HG03045 (cell line): ENCODE results near the gene DPYSL3.
A peak's percentile ranks its signal among the peaks of the same experiment; 100 is the strongest.

Experiments
- ATAC-seq: cut with Tn5 transposase; IDR thresholded peaks from one replicate; pipeline ENCODE4 v1.9.1; 2021; ENCODE audit warnings: mild to moderate bottlenecking, moderate library complexity; ENCODE audit not compliant: unreplicated experiment

Gene DPYSL3

DNA sequence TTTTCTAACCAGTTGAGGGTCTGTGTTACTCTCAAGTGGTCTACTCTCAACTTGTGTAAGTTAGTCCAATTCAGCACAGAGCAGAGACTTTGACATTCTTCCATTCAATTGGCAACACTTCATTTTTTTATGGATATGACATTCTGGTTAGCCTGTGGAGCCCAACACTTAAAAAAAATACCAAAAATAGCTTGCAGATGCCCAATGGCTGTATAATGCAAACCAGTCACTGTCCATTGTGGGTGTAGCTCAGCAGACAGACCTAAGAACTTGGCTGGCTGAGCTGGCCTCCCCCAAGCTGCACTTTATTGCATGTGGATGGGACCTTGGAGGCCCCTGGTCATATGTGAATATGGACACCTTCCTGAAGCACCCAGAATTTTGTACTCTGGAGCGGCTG lies 103.2 kb downstream of the DPYSL3 start:
- ATAC-seq, result no peak

- peak; percentile 26 for ATAC-seq
Measured at GRCh38 chr5:147404706-147405105, 105.2 kb downstream of the DPYSL3 start.

- peak; percentile 88 for ATAC-seq
Measured at GRCh38 chr5:147403651-147404640, 105.9 kb downstream of the DPYSL3 start.

- ATAC-seq, result no peak
Measured at GRCh38 chr5:147400881-147401280, 109.0 kb downstream of the DPYSL3 start.

DNA sequence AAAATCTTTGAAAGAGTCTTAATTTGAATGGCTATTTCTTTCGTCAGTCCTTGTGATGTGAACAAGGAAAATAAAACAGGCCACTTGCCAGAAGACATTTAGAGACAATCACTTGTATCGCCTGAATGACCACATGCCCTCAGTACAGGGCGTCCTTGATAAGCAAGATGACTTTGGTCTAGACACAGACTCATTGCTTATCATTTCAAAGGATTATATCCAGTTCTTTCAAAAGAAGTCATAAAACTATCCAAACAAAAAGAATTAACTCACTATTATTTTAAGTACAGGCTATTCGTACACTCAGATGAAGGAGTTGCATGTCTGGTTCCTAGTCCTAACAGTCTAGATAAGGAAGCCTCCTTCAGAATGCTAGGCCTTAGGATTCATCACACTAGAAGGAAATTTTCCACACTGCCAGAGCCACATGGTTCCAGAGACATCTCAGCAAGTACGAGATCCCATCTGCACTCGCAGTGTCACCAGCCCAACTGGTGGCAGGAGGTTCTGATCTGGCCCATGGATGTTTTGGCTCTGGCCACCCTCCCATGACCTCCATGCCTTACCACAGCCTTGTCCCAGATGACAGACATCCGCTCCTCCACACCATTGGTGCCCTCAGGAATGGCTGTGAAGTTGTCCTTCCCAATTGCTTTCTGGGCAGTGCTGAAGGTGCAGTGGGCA lies 109.6 kb downstream of the DPYSL3 start:
- no peak for ATAC-seq

DNA sequence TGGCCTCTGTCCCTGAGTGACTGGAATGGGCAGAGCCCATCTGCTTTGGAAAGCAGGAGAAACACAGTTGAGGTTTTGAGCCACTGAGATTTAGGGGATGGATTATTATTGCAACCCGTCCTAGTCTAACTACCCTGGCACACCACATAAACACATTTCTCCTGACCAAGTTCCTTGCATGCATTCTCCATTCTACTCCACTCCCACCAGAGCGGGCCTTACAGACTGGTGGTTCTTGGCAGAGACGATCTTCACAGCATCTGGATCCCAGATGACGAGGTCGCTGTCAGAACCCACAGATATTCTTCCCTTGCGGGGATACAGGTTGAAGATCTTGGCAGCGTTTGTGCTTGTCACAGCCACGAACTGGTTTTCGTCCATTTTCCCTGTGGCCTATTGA lies 111.0 kb downstream of the DPYSL3 start:
- ATAC-seq, result no peak

DNA sequence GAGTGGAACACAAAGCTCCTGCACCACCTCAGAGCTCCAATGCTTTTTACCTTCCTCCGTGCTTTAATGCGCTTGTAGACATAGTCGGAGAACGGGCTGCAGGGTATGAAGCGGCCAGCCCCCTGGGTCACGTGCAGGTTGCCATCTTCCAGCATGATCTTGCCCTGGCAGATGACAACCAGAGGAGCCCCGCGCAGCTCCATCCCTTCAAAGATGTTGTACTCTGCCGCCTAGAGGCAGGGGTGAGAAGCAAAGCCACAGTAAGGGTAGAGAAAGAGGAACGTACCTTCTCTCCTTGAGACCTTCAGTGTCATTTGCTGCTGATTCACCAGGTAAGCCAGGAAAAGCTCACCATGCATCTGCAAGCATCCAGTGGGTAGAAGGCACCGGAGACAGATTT lies 112.3 kb downstream of the DPYSL3 start:
- no peak for ATAC-seq

DNA sequence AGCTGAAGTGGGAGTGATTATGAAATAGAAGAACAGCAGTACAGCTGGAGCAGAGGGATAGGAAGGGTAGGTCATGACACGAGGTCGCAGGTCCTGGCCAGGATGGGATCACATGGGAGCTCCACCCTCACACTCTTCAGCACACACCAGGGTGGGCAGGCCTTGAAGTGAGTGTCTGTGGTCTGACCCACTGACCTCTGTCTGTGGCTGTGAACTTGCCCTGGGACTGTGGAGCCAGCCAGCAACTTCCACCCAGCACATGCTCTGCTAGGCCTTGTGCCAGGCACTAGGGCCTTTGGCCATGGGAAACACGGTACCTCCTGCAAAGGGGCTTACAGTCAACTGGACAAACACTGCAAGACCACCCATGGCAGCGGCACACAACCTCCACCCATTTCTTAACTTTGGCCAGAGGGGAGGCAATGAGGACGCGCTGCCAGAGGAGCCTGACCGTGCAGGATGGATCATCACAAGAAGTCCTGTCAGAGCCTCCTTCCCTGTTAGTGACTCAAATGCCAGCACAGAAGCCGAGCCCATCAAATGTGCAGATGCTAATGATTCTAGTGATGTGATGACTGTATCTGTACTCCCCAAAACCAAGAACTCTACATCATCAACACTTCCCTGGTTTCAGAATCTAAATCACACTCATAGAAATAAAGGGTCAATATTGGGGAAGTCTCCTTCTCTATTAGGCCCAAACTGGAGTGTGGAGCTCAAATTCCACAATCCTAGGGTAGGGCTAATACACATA lies 113.6 kb downstream of the DPYSL3 start:
- no peak for ATAC-seq

DNA sequence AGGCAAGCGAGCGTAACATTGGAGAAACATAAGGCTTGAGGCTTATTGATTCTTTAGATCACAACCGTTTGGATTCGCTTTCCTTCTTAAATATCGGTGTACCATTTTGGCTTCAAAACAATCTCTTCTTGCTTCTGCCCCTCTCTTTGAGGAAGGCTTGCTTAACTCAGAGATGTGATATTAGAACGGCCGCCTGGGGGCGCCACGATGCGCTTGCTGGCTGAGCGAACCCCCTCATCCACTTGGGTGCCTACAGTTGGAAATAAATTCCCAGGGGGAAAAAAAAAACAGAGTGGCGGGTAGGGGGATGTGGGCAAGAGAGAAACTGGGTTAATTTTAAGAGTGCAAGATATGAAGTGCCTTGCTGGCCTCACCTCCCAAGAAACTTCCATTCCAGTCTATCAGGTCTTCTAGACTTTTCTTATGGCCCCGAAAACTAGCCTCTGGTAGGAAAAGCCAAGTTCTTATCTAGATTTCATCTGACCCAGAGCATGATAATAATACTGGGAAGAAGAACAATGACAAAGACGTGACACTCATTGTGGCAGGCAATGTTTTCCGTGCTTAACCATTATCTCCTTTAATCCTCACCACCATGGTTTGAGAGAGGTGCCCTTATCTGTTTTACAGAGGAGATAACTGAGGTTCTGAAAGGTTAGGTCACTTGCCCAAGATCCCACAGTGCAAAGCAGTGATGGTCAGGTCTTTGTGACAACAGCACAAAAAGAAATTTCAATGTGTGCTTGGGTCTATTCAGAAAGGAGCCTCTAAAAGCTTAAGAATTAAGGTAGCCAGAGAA lies 115.8 kb downstream of the DPYSL3 start:
- no peak for ATAC-seq

GRCh38 chr5:147391781-147392180 lies 118.1 kb downstream of the DPYSL3 start:
- ATAC-seq, result peak; percentile 85

DNA sequence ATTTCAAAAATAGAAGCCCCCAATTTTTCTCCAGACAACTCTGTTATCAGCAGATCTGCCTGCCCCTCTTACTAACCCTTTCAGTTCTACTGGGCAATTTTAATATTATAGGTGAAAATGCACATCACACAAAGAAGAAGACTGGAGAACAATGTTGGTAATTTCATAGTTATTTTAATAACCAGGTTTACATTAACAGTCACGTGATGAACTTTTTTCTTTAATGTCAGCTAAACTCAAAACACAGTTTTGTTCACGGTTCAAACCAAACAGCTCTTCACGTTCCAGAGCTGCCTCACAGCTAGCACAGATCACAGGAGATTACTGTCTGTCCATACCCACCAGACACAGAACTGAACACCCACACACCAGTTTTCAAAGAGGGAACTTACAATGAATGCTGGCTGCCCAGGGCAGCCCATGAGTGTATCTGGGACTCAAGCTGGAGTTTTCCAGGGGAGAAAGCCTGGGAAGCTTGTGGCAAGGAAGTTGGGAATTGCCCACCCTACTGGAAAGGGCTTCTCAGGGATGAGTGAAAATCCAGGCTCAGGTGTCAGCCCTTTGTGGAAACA lies 119.1 kb downstream of the DPYSL3 start:
- ATAC-seq, result no peak

- no peak for ATAC-seq
Measured at GRCh38 chr5:147388184-147389108, 121.4 kb downstream of the DPYSL3 start.

DNA sequence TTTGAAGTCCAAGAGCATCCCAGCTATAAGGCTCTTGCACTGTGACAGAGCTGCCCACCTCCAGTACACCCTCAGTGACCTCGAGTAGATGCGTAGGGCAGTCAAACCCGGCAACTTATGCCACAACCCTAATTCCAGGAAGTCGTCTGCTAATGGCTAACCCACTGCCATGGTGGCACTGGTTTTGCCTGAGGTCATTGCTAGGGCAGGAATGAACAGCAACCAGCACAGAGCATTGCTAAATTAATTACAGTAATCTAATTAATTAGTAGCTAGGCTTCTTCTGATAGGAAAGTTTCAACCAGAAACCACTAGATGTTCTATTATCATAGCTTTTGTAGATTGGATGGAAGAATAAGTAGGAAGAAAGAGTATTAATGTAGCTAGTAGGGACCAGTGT lies 122.8 kb downstream of the DPYSL3 start:
- no peak for ATAC-seq

GRCh38 chr5:147384346-147385193 lies 125.3 kb downstream of the DPYSL3 start:
- ATAC-seq, result no peak

DNA sequence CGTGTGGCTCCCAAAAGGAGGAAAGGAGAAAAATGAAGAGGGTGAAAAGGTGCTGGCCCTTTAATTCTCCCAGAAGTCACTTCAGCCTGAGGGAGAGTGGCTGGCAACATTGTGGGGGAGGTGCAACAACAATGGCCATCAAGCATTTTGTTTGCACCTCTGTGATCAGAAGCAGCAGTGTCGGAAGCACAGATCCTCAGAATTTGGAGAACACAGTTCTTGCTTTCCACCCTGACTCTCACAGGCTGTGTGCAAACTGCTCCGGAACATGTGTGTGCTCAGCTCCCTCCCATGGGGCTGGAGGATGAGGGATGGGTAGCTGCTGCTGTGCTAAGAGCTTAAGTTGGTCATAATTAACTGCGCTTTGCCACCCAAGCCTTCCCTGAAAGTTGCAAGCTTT lies 127.1 kb downstream of the DPYSL3 start:
- ATAC-seq, result no peak

DNA sequence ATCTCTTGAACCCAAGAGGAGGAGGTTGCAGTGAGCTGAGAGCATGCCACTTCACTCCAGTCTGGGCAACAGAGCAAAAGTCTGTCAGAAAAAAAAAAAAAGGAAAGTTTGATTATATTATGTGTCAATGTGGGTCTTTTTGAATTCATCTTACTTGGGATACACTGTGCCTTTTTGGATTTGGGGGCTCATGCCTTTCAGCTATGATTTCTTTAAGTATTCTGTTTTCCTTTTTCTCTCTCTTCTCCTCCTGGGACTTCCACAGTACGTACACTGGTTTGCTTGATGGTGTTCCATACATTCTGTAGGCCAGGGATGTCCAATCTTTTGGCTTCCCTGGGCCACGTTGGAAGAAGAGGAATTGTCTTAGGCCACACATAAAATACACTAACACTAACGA lies 128.3 kb downstream of the DPYSL3 start:
- ATAC-seq, result no peak

GRCh38 chr5:147377682-147378081 lies 132.2 kb downstream of the DPYSL3 start:
- ATAC-seq, result no peak

- no peak for ATAC-seq
Measured at GRCh38 chr5:147375151-147375550, 134.7 kb downstream of the DPYSL3 start.
